Stimulated activated CD4-positive, alpha-beta T cell treated with anti-CD3 and anti-CD28 coated beads, Interleukin-1b, Interleukin-23, amount 100 ng/mL, for 4 hours (primary cell): ENCODE results near the gene GRM2.
A peak's percentile ranks its signal among the peaks of the same experiment; 100 is the strongest.

Experiments used
- DNase-seq, 2 donors: peaks; one replicate each; pipeline ENCODE4 v3.0.0-alpha.2; 2020; ENCODE audit warnings: low read depth in 2 of 2

The GRM2 gene

DNA sequence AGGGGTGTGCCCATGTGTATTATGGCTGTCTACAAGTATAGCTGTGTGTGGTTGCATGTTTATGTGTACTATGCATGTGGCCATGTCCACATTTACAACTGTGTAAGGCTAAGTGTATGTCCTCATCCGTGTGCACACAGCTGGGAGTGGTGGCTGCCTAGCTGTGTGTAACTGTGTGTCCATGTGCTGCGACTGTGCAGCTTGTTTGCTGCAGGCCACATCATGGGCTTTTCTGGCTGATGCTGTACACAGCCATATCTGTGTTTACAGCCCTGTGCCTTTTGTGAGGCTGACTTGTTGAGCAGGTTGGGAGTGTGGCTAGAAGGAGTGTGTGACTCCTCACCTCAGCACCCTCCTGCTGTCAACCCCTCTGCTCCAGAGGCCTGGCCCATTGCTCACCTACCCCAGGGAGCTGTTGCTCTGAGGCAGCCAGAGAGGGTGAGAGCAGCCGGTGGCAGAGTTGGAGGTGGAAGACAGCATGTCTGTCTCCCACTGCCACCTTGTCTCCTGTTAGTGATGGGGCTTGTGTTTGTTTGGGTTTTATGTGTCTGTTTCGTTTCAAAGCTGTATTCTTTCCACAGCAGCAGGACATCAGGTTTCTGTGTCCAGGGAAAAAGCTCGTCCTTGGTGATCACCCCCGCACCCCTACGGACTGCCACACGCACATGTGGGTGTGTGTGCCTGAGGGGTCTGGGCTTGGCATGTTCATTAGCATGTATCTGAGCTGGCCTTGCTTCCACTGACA lies 1.4 kb upstream of the GRM2 start:
- no peak for DNase-seq

DNA sequence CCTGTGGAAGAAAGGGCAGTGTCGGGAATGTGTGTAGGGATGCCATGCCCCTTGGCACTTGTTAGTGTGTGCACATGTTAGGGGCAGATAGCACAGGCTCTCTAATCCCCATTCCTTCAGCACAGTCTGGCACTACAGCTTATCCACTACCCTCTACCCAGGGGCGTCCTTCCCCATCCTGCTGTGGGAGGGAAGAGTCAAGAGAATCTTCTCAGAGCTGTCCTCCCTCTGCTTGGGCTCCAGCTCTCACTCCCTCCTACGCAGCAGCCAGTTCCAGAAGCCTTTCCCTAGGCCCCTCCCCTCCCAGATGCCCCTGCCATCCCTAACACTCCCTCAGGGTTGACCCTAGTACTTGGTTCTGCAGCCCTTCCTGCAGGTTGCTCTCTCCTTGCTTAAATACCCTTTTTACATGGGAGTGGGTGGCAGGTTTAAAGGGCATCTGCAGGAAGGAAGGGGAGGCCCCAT lies 815 bp upstream of the GRM2 start:
- DNase-seq = no peak

DNA sequence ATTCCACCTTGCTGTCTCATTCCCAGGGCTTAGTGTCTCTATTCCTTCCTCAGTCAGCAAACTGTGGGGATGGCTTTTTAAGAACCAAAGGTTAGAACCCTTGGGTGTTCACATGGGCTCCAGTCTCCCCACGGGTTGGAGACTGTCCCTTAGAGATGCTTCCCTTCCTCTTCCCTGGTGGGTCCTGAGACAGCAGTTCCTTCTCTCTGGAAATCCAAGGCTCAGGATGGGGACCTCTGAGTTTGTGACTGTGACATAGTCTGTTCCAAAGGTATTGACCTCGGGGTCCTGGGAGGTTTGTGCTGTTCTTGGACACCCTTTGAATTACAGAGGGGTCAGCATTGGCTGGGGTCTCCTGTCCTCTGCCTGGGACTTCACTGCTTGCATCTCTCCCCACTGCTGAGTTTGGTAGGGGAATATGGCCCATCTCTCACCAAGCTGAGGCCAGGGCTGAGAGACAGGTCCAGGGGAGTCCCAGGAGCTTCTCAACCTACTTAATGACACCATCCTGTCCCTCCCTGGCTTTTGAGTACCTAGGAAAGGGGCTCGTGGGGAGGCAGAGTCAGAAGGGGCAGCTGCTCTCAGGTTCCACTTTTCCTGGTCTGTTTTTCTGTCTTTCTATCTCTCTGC lies 1.5 kb downstream of the GRM2 start:
- no peak for DNase-seq

DNA sequence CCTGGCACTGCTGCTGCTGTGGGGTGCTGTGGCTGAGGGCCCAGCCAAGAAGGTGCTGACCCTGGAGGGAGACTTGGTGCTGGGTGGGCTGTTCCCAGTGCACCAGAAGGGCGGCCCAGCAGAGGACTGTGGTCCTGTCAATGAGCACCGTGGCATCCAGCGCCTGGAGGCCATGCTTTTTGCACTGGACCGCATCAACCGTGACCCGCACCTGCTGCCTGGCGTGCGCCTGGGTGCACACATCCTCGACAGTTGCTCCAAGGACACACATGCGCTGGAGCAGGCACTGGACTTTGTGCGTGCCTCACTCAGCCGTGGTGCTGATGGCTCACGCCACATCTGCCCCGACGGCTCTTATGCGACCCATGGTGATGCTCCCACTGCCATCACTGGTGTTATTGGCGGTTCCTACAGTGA lies 2.1 kb downstream of the GRM2 start:
- no peak for DNase-seq

DNA sequence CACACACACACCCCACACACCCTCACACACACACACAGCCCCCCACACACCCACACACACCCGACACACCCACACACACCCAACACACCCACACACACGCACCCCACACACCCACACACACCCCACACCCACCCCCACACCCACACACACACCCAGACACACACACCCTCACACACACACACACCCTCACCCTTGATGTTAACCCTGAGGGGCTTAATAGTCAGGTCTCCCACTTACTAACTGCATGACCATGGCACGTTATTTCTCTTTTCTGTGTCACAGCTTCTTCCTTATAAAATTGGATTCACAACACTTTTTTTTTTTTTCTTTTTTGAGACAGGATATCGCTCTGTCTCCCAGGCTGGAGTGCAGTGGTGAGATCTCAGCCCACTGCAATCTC lies 2.8 kb downstream of the GRM2 start:
- no peak for DNase-seq

DNA sequence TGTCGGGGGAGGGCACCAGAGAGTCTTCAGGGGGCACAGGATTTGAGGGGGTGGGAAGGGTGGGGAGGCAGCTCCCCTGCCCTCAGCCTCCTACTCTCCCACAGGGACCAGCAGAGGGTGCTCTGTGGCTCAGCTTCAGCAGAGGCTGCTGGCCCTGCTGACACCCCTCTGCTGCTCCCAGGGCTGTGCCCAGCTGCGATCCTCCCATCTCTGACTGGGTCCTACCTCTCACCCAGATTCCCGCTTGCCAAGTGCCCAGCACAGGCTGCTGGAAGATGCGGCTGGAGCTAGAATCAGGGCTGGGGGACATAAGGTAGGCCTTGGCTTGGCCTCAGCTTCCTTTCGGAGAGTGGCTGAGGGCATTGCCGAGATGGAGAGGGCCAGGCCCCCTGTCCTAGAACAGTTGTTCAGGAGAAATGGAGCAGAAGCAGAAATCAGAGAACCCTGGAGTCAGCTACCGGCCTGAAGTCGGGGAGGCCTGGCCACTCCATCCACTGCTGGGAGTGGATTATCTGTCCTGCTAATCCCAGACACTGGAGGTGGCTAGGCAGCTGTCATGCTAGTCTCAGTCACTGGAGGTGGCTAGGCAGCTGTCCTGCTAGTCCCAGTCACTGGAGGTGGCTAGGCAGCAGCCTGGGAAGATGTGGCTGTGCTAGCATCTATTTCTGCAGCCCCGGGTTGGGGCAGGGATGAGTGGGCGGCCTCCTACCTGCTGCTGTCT lies 3.9 kb downstream of the GRM2 start:
- DNase-seq = no peak

DNA sequence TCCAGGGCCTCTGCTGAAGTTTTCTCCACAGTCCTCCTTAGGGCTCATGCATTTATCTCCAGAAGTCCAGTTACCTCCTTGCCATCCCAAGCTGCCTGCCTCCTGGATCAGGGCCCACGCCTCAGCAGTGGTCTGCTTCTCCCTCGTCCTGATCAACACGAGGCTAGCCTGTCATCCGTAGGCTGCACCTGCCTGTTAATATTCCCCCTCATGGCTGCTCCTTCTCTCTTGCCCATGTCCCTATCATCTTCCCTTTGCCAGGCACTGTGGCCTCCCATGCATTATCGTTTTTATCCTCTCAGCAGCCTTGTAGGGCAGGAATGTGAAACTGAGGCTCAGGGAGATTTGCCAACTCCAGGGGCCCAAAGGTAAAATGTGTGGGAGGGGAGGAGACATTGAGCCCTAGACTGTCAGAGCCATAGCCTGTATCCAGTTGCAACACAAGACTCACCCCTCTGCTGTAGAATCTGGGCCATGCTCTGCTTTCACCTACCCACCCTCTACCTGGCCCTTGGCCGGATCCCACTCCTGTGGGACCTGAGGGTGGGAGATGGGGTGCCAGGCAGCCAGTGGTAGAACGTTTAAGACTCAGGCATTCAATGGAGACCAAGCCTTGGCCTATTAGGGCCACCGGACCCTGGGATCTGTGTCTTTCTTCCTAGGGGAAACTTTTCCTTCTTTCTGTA lies 4.6 kb downstream of the GRM2 start:
- no peak for DNase-seq

DNA sequence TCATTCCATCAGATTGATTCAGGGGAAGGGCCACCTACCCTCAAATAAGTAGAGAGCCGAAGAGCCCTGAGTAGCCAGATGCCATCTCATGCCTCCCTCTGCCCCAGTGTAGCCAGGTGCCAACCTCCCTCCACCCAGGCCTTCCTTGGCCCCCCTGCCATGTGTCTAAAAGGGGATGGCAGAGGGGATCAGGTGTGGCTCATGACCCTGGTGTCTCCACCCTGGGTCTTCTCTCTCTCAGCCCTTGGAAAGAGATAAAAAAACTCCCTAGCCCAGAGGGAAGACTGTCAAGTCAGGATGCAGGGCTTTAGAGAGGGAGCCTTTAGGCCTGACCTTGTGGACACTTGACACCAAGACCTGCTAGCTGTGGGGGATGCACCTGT lies 5.2 kb downstream of the GRM2 start:
- DNase-seq = no peak

DNA sequence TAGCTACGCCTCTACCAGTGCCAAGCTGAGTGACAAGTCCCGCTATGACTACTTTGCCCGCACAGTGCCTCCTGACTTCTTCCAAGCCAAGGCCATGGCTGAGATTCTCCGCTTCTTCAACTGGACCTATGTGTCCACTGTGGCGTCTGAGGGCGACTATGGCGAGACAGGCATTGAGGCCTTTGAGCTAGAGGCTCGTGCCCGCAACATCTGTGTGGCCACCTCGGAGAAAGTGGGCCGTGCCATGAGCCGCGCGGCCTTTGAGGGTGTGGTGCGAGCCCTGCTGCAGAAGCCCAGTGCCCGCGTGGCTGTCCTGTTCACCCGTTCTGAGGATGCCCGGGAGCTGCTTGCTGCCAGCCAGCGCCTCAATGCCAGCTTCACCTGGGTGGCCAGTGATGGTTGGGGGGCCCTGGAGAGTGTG lies 5.7 kb downstream of the GRM2 start:
- DNase-seq = no peak

DNA sequence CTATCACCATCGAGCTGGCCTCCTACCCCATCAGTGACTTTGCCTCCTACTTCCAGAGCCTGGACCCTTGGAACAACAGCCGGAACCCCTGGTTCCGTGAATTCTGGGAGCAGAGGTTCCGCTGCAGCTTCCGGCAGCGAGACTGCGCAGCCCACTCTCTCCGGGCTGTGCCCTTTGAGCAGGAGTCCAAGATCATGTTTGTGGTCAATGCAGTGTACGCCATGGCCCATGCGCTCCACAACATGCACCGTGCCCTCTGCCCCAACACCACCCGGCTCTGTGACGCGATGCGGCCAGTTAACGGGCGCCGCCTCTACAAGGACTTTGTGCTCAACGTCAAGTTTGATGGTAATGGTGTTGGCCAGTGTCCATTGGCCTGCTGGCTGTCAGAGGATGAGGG lies 6.1 kb downstream of the GRM2 start:
- DNase-seq = no peak

DNA sequence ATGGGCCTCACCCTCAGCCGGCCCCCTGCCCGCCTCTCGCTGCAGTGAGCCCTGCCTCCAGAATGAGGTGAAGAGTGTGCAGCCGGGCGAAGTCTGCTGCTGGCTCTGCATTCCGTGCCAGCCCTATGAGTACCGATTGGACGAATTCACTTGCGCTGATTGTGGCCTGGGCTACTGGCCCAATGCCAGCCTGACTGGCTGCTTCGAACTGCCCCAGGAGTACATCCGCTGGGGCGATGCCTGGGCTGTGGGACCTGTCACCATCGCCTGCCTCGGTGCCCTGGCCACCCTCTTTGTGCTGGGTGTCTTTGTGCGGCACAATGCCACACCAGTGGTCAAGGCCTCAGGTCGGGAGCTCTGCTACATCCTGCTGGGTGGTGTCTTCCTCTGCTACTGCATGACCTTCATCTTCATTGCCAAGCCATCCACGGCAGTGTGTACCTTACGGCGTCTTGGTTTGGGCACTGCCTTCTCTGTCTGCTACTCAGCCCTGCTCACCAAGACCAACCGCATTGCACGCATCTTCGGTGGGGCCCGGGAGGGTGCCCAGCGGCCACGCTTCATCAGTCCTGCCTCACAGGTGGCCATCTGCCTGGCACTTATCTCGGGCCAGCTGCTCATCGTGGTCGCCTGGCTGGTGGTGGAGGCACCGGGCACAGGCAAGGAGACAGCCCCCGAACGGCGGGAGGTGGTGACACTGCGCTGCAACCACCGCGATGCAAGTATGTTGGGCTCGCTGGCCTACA lies 8.5 kb downstream of the GRM2 start:
- no peak for DNase-seq

DNA sequence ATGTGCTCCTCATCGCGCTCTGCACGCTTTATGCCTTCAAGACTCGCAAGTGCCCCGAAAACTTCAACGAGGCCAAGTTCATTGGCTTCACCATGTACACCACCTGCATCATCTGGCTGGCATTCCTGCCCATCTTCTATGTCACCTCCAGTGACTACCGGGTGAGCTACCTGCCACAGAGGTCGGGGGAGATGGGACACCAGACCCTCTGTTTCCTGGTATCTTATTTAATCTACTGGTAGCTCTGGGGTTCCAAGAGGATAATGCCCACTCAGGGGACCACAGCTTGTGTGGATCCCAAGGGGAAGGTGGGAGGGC lies 9.1 kb downstream of the GRM2 start:
- no peak for DNase-seq

DNA sequence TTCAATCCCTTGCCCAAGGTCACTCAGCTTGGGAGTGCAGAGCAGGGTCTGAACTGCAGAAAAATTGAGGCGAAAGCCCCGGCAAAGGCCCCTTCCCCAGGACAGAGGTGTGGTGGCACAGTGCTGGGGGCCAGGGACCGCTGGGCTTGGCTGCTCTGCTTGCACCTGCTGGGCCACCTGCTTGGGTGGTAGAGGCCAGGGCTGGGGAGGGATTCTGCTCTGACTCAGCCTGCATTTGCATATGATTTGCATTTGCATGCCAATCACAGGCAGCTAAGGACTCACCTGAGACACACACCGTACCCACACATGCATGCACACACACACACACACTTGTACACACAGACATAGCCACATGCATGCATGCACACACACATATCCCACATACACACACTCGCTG lies 9.9 kb downstream of the GRM2 start:
- no peak for DNase-seq

DNA sequence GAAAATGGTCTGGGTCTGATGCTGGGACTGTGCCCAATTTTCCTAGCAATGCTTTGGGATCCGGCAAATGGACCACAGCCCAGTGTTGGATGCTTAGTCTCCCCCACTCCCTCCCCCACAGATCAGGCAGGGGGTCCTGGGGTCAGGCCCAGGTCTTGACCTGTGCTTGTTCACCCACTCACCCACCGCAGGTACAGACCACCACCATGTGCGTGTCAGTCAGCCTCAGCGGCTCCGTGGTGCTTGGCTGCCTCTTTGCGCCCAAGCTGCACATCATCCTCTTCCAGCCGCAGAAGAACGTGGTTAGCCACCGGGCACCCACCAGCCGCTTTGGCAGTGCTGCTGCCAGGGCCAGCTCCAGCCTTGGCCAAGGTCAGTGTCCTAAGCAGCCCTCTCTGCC lies 10.6 kb downstream of the GRM2 start:
- DNase-seq = no peak

DNA sequence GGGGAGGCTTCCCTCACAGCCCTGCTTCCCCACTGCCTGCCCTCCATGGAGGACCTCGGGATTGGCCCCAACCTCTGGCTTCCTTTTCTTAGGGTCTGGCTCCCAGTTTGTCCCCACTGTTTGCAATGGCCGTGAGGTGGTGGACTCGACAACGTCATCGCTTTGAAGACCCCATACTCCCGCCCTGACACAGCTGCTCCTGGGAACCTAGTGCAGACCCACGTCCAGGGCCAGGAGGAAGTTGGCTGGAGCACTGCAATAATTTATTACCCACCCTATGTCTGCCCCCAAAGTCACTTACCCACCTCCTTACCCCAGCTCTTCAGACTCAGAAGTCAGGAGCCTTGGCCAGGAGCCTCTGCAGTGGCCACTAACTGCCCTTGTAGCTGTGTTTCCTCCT lies 11.1 kb downstream of the GRM2 start:
- no peak for DNase-seq

DNA sequence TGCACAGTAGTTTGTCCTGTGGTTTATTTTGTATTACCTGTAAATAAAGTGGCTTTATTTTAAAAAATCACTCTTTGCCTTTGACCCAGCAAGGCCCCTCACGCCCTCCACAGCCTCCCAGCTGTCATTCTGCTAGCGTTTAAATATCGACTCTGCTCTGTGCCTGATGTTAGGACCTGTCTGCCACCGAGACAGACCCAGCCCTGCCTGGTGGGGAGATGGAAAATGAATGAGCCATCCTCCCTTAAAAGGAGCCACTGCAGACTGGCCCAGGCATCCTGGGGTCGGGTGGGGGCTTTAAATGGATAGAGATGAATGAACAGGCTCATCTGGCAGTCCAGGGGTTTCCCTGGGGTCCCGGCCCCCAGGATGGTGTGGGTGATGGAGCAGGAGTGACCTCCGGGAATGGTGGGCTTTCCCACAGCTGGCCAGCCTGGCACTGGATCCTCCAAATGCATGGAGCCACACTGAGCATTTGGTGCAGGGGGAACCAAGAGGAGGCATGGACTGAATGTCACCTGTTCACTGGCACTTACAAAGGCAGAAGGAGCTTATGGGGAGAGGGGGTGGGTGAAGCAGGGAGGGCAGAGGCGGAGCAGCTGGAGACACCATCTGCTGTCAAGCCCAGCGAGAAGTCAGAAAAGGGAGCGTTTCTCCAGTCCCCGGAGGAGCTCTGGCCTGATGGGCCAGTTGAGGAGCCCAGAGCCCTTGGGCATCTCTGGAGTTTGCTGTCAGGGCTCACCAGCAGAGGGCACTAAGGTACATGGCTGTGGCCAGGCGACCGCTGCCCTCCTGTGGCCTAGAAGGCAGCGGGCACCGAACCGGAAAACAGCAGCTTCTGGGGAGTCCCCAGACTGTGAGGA lies 11.9 kb downstream of the GRM2 start:
- DNase-seq = peak in 1 of 2 donors; percentile 29

DNA sequence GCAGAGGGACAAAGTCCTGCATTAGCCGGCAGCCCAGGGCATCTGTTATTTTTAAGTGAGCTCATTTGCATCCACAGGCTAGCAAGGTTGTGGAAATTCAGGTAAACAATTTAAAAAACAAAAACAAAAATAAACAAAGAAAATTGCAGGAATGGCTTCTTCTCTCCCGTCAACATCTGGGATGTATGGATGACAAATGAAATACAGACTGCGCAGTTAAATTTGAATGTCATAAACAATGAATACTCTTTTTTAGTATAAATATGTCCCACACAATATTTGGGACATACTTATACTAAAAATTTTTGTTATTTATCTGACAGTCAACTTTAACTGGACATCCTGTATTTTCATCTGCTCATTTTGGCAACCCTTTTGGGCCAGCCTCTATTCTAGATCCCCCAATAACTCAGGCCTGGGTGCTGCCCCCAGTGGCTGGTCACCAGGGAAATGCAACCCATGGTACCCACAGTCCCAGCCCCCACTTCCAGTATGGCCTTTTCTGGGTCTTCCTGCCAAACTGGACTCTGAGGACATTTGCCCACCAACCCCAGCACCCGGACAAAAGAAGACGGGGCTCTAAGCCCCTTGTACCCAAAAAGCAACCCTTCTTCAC lies 12.7 kb downstream of the GRM2 start:
- DNase-seq = no peak

DNA sequence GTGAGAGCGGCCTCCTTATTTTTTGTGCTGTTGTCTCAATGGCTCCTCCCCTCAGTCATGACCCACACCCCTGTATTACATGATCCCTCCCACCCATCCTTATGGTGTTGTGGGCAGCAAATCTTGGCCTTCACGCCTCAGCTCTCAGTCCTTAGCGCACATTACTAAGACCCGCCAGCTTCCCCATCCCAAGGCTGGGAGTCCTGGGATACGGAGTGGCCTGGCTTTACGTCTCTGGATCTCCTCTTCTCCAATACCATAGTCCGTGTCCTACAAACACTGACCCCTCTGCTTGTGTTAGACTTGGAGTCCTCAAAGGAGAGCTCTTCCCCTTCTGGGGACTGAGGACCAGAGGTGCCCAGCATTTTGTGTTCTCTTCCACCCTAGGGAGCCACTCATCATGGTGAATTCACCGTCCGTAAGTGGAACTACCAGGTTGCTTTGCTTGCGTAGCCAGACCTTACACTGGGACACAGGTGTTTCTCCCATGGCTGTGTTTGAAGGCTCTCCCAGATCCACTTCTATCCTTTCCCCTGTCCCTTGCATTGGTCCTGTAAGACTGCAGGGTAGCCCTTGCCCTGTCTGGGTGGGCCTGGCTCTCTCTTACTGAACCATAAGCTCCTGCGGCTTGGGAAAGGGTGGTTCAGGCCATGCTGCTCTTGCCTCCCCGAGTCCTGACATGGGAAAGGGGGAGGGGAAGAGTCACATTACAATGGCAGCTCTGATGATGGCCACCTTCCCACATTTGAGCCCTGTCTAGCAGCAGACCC lies 13.6 kb downstream of the GRM2 start:
- DNase-seq = no peak

DNA sequence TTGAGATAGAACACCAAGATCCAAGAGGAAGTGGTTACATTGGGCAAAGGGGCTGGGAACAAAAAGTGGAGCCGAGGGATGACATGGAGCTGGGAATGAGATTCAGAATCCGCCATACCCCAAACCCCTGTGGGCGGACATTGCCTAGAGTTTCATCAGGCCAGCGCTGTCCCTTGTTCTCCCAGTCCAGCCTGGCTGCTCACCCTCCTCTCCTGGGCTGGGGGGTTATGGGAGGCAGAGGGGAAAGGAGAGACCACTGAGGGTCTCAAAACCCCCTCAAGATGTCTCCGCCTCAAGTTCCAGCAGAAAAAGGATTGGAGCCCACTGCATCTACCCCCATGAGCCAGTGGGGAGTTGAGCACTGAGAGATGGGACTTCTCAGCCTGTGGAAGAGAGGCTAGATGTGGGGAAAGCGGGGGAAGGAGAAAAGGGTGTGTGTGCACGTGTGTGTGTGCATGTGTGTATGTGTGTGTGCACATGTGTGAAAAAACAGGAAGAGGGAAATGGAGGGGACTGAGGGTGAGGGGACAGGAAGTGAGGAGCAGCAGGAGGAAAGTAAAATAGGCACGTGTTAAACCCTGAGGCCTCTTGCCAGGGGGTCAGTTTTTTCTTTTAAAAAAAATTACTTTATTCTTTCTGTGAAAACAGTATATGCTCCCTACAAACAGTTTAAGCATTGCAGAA lies 14.3 kb downstream of the GRM2 start:
- DNase-seq = no peak
